DMS 273 treated with DMSO at 0.1 percent for 48 hours (cell line): ENCODE measurements around the gene EBF4.

ENCODE experiments used
- DNase-seq: peaks from one replicate; lab custom pipeline; 2025; lab: John Stamatoyannopoulos, UW

The EBF4 gene, protein sequence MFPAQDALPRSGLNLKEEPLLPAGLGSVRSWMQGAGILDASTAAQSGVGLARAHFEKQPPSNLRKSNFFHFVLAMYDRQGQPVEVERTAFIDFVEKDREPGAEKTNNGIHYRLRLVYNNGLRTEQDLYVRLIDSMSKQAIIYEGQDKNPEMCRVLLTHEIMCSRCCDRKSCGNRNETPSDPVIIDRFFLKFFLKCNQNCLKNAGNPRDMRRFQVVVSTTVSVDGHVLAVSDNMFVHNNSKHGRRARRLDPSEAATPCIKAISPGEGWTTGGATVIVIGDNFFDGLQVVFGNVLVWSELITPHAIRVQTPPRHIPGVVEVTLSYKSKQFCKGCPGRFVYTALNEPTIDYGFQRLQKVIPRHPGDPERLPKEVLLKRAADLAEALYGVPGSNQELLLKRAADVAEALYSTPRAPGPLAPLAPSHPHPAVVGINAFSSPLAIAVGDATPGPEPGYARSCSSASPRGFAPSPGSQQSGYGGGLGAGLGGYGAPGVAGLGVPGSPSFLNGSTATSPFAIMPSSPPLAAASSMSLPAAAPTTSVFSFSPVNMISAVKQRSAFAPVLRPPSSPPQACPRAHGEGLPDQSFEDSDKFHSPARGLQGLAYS

GRCh38 chr20:2692036-2692885, at the start of gene EBF4:
Gene EBF4, plus strand, starts transcription at chr20:2692780. Its CDS starts 866 bp downstream, at chr20:2693646.
- DNase-seq = no peak

GRCh38 chr20:2643708-2644107, 48.9 kb upstream of the EBF4 start:
- DNase-seq = no peak

GRCh38 chr20:2651772-2652723, 40.5 kb upstream of the EBF4 start, which contains the start of gene NOP56:
Gene NOP56, plus strand, starts transcription at chr20:2652632. Its CDS starts 29 bp downstream, at chr20:2652661.
- DNase-seq = peak; percentile 71

- DNase-seq = no peak
These were observed 39.6 kb upstream of the EBF4 start for GRCh38 chr20:2652724-2653555.

DNA sequence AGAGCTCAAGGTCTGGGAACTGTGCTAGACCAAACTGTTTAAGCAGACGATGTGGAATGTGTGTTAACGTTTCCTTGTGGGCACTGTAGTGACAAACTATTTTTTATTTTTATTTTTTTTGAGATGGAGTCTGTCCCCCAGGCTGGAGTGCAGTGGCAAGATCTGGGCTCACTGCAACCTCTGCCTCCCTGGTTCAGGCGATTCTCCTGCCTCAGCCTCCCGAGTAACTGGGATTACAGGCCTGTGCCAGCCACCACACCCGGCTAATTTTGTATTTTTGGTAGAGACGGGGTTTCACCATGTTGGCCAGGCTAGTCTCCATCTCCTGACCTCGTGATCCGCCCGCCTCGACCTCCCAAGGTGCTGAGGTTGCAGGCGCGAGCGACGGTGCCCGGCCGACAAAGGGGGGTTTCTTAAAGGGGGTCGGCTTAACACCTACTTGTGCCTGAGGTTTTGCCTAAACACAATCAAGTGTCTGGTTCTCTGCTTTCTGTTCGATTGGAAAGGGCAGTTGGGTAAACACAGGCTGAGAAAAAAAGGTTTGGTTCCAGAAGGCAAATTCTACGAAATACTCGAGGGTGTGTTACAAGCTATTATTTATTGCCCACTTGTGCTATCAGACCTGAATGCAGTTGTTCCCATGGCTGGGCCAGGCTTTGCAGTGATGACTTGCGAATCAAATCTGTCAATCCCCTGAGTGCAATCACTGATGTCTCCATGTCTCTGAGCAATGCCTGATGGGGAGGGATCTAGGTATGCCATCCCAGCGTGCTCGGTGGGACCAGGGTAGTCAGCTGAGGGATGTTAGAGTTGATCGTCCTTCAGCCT, 38.8 kb upstream of the EBF4 start:
- no peak for DNase-seq

DNA sequence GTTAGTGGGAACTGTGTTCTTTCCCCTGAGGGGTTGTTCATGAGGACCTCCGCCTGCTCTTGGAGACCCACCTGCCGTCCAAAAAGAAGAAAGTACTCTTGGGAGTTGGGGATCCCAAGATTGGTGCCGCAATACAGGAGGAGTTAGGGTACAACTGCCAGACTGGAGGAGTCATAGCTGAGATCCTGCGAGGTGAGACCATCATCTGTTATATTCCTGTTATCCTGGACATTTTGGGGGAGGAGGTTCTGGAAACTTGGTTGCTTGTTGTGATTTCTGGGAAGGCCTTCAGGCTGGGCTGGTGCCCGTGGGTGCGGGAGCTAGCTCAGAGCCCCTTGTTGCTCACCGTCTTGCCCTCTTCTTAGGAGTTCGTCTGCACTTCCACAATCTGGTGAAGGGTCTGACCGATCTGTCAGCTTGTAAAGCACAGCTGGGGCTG, 38.2 kb upstream of the EBF4 start:
- no peak for DNase-seq

DNA sequence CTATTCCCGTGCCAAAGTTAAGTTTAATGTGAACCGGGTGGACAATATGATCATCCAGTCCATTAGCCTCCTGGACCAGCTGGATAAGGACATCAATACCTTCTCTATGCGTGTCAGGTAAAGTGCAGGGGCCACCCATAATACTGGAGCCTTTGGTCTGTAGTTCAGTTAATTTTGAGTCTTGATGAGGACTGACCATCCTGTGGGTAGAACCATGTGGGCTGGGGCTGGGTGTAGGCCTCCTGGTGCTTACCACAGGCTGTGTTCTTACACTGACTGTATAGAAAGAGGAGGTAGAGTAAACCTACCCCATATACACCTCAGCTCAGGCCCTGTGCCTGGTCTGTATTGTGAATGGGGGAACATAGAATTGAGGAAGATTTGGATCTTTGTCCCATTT, 37.7 kb upstream of the EBF4 start:
- DNase-seq = no peak

DNA sequence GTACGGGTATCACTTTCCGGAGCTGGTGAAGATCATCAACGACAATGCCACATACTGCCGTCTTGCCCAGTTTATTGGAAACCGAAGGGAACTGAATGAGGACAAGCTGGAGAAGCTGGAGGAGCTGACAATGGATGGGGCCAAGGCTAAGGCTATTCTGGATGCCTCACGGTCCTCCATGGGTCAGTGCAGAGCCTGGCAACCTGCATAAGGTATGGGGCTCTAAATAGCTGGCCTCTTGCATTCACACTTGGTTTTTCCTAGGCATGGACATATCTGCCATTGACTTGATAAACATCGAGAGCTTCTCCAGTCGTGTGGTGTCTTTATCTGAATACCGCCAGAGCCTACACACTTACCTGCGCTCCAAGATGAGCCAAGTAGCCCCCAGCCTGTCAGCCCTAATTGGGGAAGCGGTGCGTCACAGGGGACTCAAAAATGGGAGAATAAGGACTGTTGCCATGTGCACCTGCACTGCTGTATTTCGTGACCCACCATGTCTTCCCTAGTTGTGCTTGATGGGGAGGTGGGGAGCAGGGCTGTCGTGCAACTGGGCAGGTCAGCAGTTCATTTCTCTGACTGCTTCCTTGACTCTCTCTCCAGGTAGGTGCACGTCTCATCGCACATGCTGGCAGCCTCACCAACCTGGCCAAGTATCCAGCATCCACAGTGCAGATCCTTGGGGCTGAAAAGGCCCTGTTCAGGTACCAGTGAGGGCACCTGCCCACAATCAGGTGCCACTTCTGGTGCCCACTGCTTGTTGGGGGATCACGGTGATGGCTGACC, 37.1 kb upstream of the EBF4 start:
- no peak for DNase-seq

- DNase-seq = no peak
These were observed 36.0 kb upstream of the EBF4 start for GRCh38 chr20:2656471-2657117.

DNA sequence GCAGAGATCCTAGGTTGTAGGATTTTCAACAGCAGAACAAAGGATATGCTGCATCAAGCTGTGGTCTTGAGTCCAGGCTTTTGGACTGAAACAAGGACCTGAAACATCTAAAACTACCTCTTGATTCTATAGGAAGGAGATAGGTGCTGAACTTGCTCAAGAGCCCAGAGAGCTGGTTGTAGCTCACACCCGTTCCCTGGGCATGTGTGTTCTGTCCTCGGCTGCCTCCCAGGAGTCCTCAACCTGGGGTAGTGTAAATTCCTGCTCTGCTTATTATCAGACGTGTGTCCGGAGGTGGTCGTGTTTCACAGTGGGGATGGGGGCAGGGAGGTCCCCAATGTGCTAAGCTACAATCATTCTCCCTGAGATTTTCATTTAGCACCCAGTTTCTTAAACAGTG, 35.3 kb upstream of the EBF4 start:
- DNase-seq = no peak

- no peak for DNase-seq
These were observed 34.9 kb upstream of the EBF4 start for GRCh38 chr20:2657674-2658073.

DNA sequence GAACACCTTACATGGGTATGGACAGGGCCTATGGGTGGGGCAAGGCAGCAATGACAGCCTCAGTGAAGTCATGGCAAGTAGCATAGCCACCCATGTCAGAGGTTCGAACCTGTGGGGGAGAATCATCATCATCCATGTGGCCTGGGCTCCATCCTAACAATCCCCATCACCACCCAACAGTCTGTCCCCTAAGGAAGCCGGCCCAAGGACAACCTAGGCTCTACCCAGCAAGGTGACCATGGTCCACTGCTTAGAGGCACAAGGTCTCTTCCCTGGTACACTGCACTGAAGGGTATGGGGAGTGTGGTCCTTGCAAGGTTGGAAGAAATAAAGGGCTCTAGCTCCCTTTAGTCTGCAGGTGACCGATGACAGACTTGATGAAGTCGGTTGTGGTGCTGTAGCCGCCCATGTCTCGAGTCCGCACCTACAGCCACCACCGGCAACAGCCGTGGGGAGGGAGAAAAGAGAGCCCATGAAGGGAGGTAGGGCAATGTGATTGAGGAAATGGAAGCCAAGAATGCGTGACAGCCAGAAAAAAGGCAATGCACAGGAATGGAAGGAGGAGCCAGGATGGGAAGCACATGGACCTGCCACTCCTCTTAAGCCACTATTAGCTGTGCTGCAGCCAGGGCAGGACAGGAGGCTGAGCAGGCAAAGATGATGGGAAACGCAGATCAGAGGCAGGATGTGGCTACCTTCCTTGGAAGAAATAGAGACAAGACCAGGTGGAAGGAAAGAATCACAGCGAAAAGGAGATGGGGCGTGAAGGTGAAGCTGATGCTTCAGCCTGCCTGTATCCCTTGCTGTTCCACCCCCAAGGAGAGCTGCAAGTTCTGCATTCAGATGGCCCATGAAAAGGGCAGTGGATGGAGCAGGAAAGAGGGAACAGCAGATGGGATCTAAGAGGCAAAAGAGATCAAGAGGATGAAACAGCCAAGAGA, 33.9 kb upstream of the EBF4 start:
- peak; percentile 60 for DNase-seq

DNA sequence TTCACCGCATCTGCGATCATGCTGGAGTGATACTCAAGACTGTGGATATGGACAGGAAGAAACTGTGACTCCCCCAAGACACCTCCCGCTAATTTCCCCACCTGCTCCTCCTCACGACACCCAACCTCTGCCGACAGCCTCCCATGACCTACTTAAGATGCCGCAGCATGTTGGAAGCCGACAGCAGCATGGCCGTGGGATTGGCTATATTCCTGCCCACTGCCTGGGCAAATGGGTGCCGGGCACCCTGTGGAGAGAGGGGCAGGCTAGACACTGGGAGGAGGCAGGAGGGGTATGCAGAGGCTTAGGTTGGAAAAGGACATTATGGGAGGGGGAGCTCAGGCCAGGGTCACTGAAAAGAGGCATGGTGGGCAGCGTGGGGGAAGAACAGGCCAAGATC, 33.0 kb upstream of the EBF4 start:
- no peak for DNase-seq

GRCh38 chr20:2663364-2663886, 29.2 kb upstream of the EBF4 start:
- DNase-seq = no peak

- peak; percentile 79 for DNase-seq
These were observed 28.5 kb upstream of the EBF4 start, which contains the start of gene IDH3B for GRCh38 chr20:2663887-2664719. Gene IDH3B, minus strand, starts transcription at chr20:2664216. Its CDS starts 28 bp downstream, at chr20:2664188.

GRCh38 chr20:2671977-2672376, 20.6 kb upstream of the EBF4 start:
- no peak for DNase-seq
